VCaP (cell line): Measurements from ENCODE around the gene SSR4.
"Not testable (repeated sequence)": the region's sequence is repeated elsewhere in the genome, so short reads cannot be mapped to it uniquely, and the experiment has no call there.

Experiments
- H3K27ac ChIP-seq: fragments of 450-650 bp; 2 replicates; pipeline ENCODE4 v1.5.1; 2017
- CTCF ChIP-seq: fragments of 450-650 bp; conservative IDR thresholded peaks from 2 replicates; pipeline ENCODE4 v1.5.1; 2017; ENCODE audit warnings: mild to moderate bottlenecking, moderate library complexity

SSR4 gene

GRCh38 chrX:153806999-153807575, 12.6 kb downstream of the SSR4 start:
- no peak for TF ChIP-seq CTCF
- no peak overlapping the region for H3K27ac ChIP-seq

- TF ChIP-seq CTCF: no peak
- H3K27ac ChIP-seq: no peak overlapping the region
Observed at GRCh38 chrX:153807976-153808375, 13.5 kb downstream of the SSR4 start.

GRCh38 chrX:153812220-153812619, 17.8 kb downstream of the SSR4 start:
- TF ChIP-seq CTCF: no peak
- H3K27ac ChIP-seq: no peak overlapping the region

GRCh38 chrX:153813161-153813560, 18.7 kb downstream of the SSR4 start:
- no peak overlapping the region for H3K27ac ChIP-seq
- TF ChIP-seq CTCF: no peak

- no peak for TF ChIP-seq CTCF
- peak overlapping the region; percentile 13; the same call in 1 of the 2 replicates for H3K27ac ChIP-seq
Observed at GRCh38 chrX:153814591-153815315, 20.3 kb downstream of the SSR4 start.

- no peak for TF ChIP-seq CTCF
- H3K27ac ChIP-seq: no peak overlapping the region
Observed at GRCh38 chrX:153816831-153817690, 22.6 kb downstream of the SSR4 start.

- not testable (repeated sequence) for H3K27ac ChIP-seq
Observed at GRCh38 chrX:153818064-153818463, 23.6 kb downstream of the SSR4 start.
